Stomach (tissue), 4 donors: Measurements from ENCODE around the gene CCR4.

Source experiments
- EP300 ChIP-seq: sonication (generic); formaldehyde crosslinking; IDR thresholded peaks from one replicate; pipeline ENCODE4 v1.6.1; 2017; ENCODE audit warnings: antibody characterized with exemption
- TF ChIP-seq, protein P1 (sequence below), 7 experiments: fragments of 450-650 bp in 4 of 7; fragments of 200-600 bp in 3 of 7; sonication (generic) in 3 of 7; IDR thresholded peaks; one replicate each; pipeline ENCODE4 v1.5.1; 2016 to 2019; ENCODE audit warnings: antibody characterized with exemption in 7 of 7, control low read depth in 2 of 7, mild to moderate bottlenecking in 1 of 7

GRCh38 chr3:32930161-32930560, 21.3 kb upstream of the CCR4 start:
- TF ChIP-seq, protein P1, sequence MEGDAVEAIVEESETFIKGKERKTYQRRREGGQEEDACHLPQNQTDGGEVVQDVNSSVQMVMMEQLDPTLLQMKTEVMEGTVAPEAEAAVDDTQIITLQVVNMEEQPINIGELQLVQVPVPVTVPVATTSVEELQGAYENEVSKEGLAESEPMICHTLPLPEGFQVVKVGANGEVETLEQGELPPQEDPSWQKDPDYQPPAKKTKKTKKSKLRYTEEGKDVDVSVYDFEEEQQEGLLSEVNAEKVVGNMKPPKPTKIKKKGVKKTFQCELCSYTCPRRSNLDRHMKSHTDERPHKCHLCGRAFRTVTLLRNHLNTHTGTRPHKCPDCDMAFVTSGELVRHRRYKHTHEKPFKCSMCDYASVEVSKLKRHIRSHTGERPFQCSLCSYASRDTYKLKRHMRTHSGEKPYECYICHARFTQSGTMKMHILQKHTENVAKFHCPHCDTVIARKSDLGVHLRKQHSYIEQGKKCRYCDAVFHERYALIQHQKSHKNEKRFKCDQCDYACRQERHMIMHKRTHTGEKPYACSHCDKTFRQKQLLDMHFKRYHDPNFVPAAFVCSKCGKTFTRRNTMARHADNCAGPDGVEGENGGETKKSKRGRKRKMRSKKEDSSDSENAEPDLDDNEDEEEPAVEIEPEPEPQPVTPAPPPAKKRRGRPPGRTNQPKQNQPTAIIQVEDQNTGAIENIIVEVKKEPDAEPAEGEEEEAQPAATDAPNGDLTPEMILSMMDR (IDR thresholded peaks at IDR 0.05), result no peak
- TF ChIP-seq EP300, result no peak
